ENCODE measurements around the gene ELMOD3.
"Not testable (repeated sequence)": the region's sequence is repeated elsewhere in the genome, so short reads cannot be mapped to it uniquely, and the experiment has no call there.

ELMOD3 gene

GRCh38 chr2:85400541-85401463 is 46.2 kb downstream of the ELMOD3 start:
- no peak for DNase-seq (ENCODE audit: low read depth, low spot score)

- DNase-seq (ENCODE audit: low read depth, low spot score): no peak
Observed at GRCh38 chr2:85401464-85401805, 46.9 kb downstream of the ELMOD3 start.

- no peak for DNase-seq (ENCODE audit: low read depth, low spot score)
Observed at GRCh38 chr2:85401844-85402243, 47.3 kb downstream of the ELMOD3 start.

- DNase-seq (ENCODE audit: low read depth, low spot score): no peak
Observed at GRCh38 chr2:85405201-85406059, 50.9 kb downstream of the ELMOD3 start.

GRCh38 chr2:85409845-85410583 is 55.4 kb downstream of the ELMOD3 start, which contains the start of gene CAPG:
CAPG (minus strand) TSS chr2:85410366; CDS start chr2:85402145, 8,221 bp downstream.
- DNase-seq (ENCODE audit: low read depth, low spot score): no peak

- no peak for DNase-seq (ENCODE audit: low read depth, low spot score)
Observed at GRCh38 chr2:85410584-85411404, 56.2 kb downstream of the ELMOD3 start.

GRCh38 chr2:85411405-85411748 is 56.8 kb downstream of the ELMOD3 start:
- no peak for DNase-seq (ENCODE audit: low read depth, low spot score)

- no peak for DNase-seq (ENCODE audit: low read depth, low spot score)
Observed at GRCh38 chr2:85413592-85414420, 59.2 kb downstream of the ELMOD3 start.

- not testable (repeated sequence) for DNase-seq (ENCODE audit: low read depth, low spot score)
Observed at GRCh38 chr2:85414421-85414759, 59.8 kb downstream of the ELMOD3 start.

- no peak for DNase-seq (ENCODE audit: low read depth, low spot score)
Observed at GRCh38 chr2:85414761-85415553, 60.4 kb downstream of the ELMOD3 start.

- no peak for DNase-seq (ENCODE audit: low read depth, low spot score)
Observed at GRCh38 chr2:85415980-85416650, 61.5 kb downstream of the ELMOD3 start.

GRCh38 chr2:85418132-85419008 is 63.8 kb downstream of the ELMOD3 start, which contains the start of gene SH2D6:
SH2D6 (plus strand) TSS chr2:85418714; CDS start chr2:85429466, 10,752 bp downstream.
- DNase-seq (ENCODE audit: low read depth, low spot score): peak; percentile 70

- no peak for DNase-seq (ENCODE audit: low read depth, low spot score)
Observed at GRCh38 chr2:85419009-85419675, 64.6 kb downstream of the ELMOD3 start.

- peak; percentile 83 for DNase-seq (ENCODE audit: low read depth, low spot score)
Observed at GRCh38 chr2:85420536-85421259, 66.1 kb downstream of the ELMOD3 start.

- no peak for DNase-seq (ENCODE audit: low read depth, low spot score)
Observed at GRCh38 chr2:85421260-85422071, 66.9 kb downstream of the ELMOD3 start.

GRCh38 chr2:85422072-85422457 is 67.5 kb downstream of the ELMOD3 start:
- no peak for DNase-seq (ENCODE audit: low read depth, low spot score)

Measured in activated CD4-positive, CD25-positive, alpha-beta regulatory T cell treated with anti-CD3 and anti-CD28 coated beads, Interleukin-2, amount 50 U/mL, for 16 hours (primary cell).